KMS-11 (cell line): ENCODE results near the gene CEBPA.

Experiments
- H2AFZ ChIP-seq: fragments of 200-600 bp; sonication (generic); 2 replicates; pipeline ENCODE4 v1.6.1; 2016; ENCODE audit warnings: antibody characterized with exemption, mixed run types, low read depth
- H3K27ac ChIP-seq: fragments of 200-600 bp; sonication (generic); 2 replicates; pipeline ENCODE4 v1.6.1; 2016; ENCODE audit warnings: mild to moderate bottlenecking, mixed run types
- H3K27me3 ChIP-seq: fragments of 200-600 bp; sonication (generic); 2 replicates; pipeline ENCODE4 v1.6.1; 2017; ENCODE audit warnings: mild to moderate bottlenecking, low read depth, mixed run types, moderate library complexity; ENCODE audit not compliant: insufficient read depth
- H3K36me3 ChIP-seq: fragments of 200-600 bp; sonication (generic); 2 replicates; pipeline ENCODE4 v1.6.1; 2017; ENCODE audit warnings: mild to moderate bottlenecking, mixed run types; ENCODE audit not compliant: insufficient read depth
- H3K4me1 ChIP-seq: fragments of 200-600 bp; sonication (generic); 2 replicates; pipeline ENCODE4 v1.6.1; 2016; ENCODE audit warnings: mild to moderate bottlenecking, low read depth, mixed run types; ENCODE audit not compliant: poor library complexity, severe bottlenecking
- H3K4me2 ChIP-seq: fragments of 200-600 bp; sonication (generic); 2 replicates; pipeline ENCODE4 v1.7.0; 2016; ENCODE audit warnings: mild to moderate bottlenecking, mixed run types
- H3K4me3 ChIP-seq: fragments of 200-600 bp; sonication (generic); IDR thresholded peaks from 2 replicates; pipeline ENCODE4 v1.6.1; 2017; ENCODE audit warnings: low read depth, low read length, mixed read lengths; ENCODE audit not compliant: insufficient read depth
- H3K79me2 ChIP-seq: fragments of 200-600 bp; sonication (generic); 2 replicates; pipeline ENCODE4 v1.6.1; 2016; ENCODE audit warnings: low read depth, mixed run types; ENCODE audit not compliant: insufficient read depth
- H3K9ac ChIP-seq: fragments of 200-600 bp; sonication (generic); 2 replicates; pipeline ENCODE4 v1.6.1; 2016; ENCODE audit warnings: mild to moderate bottlenecking, mixed run types
- H4K20me1 ChIP-seq: fragments of 200-600 bp; sonication (generic); 2 replicates; pipeline ENCODE4 v1.6.1; 2016; ENCODE audit warnings: mild to moderate bottlenecking, mixed run types; ENCODE audit not compliant: insufficient read depth
- TF ChIP-seq, protein P1 (sequence below): fragments of 200-600 bp; sonication (generic); conservative IDR thresholded peaks from 2 replicates; pipeline ENCODE4 v1.6.1; 2017; ENCODE audit warnings: low read depth, mild to moderate bottlenecking, antibody characterized with exemption, low read length, moderate library complexity, mixed read lengths

CEBPA gene

DNA sequence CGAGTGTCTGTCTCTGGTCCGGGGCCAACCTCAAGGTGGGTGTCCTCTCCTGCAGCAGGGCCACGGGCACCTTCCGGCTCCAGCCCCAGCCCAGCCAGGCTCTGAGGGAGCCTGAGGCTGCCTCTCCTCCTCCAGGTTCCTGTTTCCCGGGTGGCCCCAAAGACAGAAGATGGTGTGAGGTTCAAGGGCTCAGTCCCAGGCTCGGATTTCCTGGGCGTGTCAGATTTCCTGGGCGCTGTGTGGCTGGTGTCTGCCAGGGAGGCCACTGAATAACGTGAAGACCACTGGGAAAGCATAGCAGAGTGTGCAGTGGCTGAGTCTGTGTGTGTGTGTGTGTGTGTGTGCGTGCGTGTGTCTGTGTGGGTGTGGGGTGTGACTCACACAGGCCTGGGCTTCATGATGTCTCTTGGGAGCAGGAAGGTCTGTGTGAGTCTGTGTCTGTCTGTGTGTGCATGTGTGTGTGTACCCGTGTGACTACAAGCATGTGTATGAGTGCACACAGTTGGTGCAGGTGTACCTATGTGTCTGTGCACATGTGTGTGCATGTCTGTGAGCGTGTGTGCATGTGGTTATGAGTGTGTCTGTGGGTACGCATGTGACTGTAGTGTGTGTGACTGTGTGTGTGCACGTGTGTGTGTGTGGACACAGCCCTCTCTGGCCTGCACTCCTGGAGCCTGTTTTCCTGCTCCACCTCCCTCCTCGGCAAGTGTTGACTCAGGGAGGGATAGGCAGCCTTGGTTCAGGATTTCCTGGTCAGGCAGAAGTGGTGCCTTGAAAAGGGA is 28.3 kb downstream of the CEBPA start:
- Histone ChIP-seq H3K79me2 (no peaks in the 10 kb centered on the region), H3K36me3 (no peaks in the 10 kb centered on the region), H3K4me3 (no peak overlapping the region), H3K27ac (no peak overlapping the region), H3K4me1 (peaks cover 10% of the 10 kb centered on the region), H3K27me3 (no peaks in the 10 kb centered on the region), H4K20me1 (no peaks in the 10 kb centered on the region), H3K9ac (no peak overlapping the region), H3K4me2 (no peak overlapping the region), H2AFZ (no peak overlapping the region)
- TF ChIP-seq, protein P1, sequence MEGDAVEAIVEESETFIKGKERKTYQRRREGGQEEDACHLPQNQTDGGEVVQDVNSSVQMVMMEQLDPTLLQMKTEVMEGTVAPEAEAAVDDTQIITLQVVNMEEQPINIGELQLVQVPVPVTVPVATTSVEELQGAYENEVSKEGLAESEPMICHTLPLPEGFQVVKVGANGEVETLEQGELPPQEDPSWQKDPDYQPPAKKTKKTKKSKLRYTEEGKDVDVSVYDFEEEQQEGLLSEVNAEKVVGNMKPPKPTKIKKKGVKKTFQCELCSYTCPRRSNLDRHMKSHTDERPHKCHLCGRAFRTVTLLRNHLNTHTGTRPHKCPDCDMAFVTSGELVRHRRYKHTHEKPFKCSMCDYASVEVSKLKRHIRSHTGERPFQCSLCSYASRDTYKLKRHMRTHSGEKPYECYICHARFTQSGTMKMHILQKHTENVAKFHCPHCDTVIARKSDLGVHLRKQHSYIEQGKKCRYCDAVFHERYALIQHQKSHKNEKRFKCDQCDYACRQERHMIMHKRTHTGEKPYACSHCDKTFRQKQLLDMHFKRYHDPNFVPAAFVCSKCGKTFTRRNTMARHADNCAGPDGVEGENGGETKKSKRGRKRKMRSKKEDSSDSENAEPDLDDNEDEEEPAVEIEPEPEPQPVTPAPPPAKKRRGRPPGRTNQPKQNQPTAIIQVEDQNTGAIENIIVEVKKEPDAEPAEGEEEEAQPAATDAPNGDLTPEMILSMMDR: no peak

DNA sequence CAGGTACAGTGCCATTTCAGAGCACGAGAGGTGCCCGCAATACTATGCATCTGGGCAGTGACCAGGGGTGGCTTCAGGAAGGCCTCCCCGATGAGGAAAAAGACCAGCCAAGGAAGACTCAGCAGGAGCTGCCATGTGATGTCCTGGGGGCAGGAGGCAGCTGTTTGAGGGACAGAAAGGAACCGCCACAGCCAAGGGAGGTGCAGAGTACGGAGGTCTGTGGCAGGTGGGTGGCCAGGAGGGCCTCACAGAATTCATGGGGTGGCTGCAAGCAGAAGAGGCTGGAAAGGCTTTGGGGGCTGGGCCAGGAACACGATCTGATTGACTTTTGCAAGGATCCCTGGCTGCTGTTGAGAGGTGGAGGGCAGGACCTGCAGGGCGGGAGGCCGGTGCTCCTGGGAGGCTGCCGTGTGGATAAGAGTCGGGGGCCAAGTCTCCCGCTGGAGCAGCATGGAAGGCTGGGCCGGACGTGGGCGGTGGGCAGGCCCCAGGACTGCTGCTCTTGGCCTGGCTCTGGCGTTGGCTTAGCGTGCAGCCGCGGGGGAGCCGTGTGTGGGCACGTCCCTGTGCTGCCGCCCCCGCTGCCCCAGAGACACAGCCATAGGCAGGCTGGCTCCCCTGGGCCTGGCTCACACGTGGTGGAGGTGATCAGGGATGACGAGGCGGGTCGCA is 29.1 kb downstream of the CEBPA start:
- H3K4me3 ChIP-seq: no peak overlapping the region
- H3K4me1 ChIP-seq: peaks cover 1% of the 10 kb centered on the region
- H2AFZ ChIP-seq: no peak overlapping the region
- H3K27me3 ChIP-seq: no peaks in the 10 kb centered on the region
- H3K9ac ChIP-seq: no peak overlapping the region
- H3K4me2 ChIP-seq: no peak overlapping the region
- TF ChIP-seq, protein P1: no peak
- no peaks in the 10 kb centered on the region for H4K20me1 ChIP-seq
- H3K79me2 ChIP-seq: no peaks in the 10 kb centered on the region
- no peaks in the 10 kb centered on the region for H3K36me3 ChIP-seq
- no peak overlapping the region for H3K27ac ChIP-seq

- H3K36me3 ChIP-seq: no peaks in the 10 kb centered on the region
- H2AFZ ChIP-seq: no peak overlapping the region
- no peak overlapping the region for H3K27ac ChIP-seq
- H3K79me2 ChIP-seq: no peaks in the 10 kb centered on the region
- H3K4me1 ChIP-seq: no peaks in the 10 kb centered on the region
- H3K4me3 ChIP-seq: no peak overlapping the region
- no peak overlapping the region for H3K4me2 ChIP-seq
- H4K20me1 ChIP-seq: no peaks in the 10 kb centered on the region
- TF ChIP-seq, protein P1: no peak
- no peaks in the 10 kb centered on the region for H3K27me3 ChIP-seq
- no peak overlapping the region for H3K9ac ChIP-seq
These were observed 30.9 kb downstream of the CEBPA start for GRCh38 chr19:33271246-33272021.

GRCh38 chr19:33270769-33271168 is 31.6 kb downstream of the CEBPA start:
- no peaks in the 10 kb centered on the region for H3K36me3 ChIP-seq

More at GRCh38 chr19:33270769-33271168, 31.6 kb downstream of the CEBPA start:
- H3K9ac ChIP-seq: no peak overlapping the region
- TF ChIP-seq, protein P1: no peak
- no peak overlapping the region for H3K27ac ChIP-seq
- no peak overlapping the region for H2AFZ ChIP-seq
- no peak overlapping the region for H3K4me3 ChIP-seq
- H3K4me1 ChIP-seq: no peaks in the 10 kb centered on the region
- H3K79me2 ChIP-seq: no peaks in the 10 kb centered on the region
- H3K27me3 ChIP-seq: no peaks in the 10 kb centered on the region
- no peaks in the 10 kb centered on the region for H4K20me1 ChIP-seq
- H3K4me2 ChIP-seq: no peak overlapping the region
